H1 (cell line): ENCODE measurements around the gene CCER1. TPM values are rescaled to one million over a fixed set of nuclear protein-coding genes. Genes with fewer than 3 reads are reported as not detected.

Experiments used
- CTCF ChIA-PET: fragments of 300-600 bp; sonication (Branson Sonifier 250); formaldehyde crosslinking; loops from one replicate; lab custom pipeline; 2021; ENCODE audit not compliant: partially characterized antibody; lab: Charles Lee
- POLR2A ChIA-PET: fragments of 300-600 bp; sonication (Branson Sonifier 250); formaldehyde crosslinking; loops from one replicate; lab custom pipeline; 2021; ENCODE audit warnings: inconsistent platforms; ENCODE audit not compliant: partially characterized antibody; lab: Charles Lee
- DNase-seq, 2 experiments: peaks; one replicate each; pipeline versions ENCODE4 v3.0.0 to v3.0.0-alpha.2; 2010 to 2022; ENCODE audit warnings: low spot score in 2 of 2, low read depth in 1 of 2, mixed read lengths in 1 of 2
- FAIRE-seq: peaks from 2 replicates; lab custom pipeline; 2011; peaks lifted over from hg19 to GRCh38; lab: Jason Lieb, UNC
- H2AFZ ChIP-seq: 2 replicates; pipeline ENCODE4 v1.8.1; 2012; ENCODE audit warnings: low read length, inconsistent platforms
- H2AK5ac ChIP-seq: 2 replicates; pipeline ENCODE4 v1.6.1; 2013; ENCODE audit warnings: low read depth, low read length
- H2BK120ac ChIP-seq: replicated peaks from 2 replicates; pipeline ENCODE3; 2013; ENCODE audit warnings: low read depth, low read length, inconsistent platforms
- H2BK12ac ChIP-seq: 2 replicates; pipeline ENCODE4 v1.6.1; 2013; ENCODE audit warnings: low read depth, low read length
- H2BK15ac ChIP-seq: 2 replicates; pipeline ENCODE4 v1.6.1; 2013; ENCODE audit warnings: low read length
- H2BK20ac ChIP-seq: 2 replicates; pipeline ENCODE4 v1.6.1; 2013; ENCODE audit warnings: low read length
- H2BK5ac ChIP-seq: 2 replicates; pipeline ENCODE4 v1.6.1; 2013; ENCODE audit warnings: low read depth, low read length
- H3K14ac ChIP-seq: 2 replicates; pipeline ENCODE4 v1.6.1; 2013; ENCODE audit warnings: inconsistent platforms; ENCODE audit not compliant: insufficient read length
- H3K18ac ChIP-seq: 2 replicates; pipeline ENCODE4 v1.6.1; 2013; ENCODE audit warnings: low read length; ENCODE audit errors: extremely low read depth
- H3K23ac ChIP-seq: 2 replicates; pipeline ENCODE4 v1.6.1; 2013; ENCODE audit warnings: inconsistent platforms; ENCODE audit not compliant: insufficient read length
- H3K23me2 ChIP-seq: 2 replicates; pipeline ENCODE4 v1.6.1; 2013; ENCODE audit warnings: low read depth, low read length
- H3K27ac ChIP-seq: 2 replicates; pipeline ENCODE4 v1.6.1; 2011; ENCODE audit warnings: low read depth, low read length, inconsistent platforms
- H3K27me3 ChIP-seq, 4 experiments: replicated peaks in 1 of 4; 1 replicate in 1 of 4; 2 replicates in 3 of 4; pipeline versions ENCODE4 v1.6.1 to v1.8.1; 2011 to 2013; ENCODE audit warnings: low read length in 3 of 4, mild to moderate bottlenecking in 3 of 4, inconsistent platforms in 2 of 4, mixed read lengths in 2 of 4, moderate library complexity in 1 of 4; ENCODE audit not compliant: control insufficient read depth in 3 of 4, insufficient read depth in 3 of 4; ENCODE audit errors: extremely low read depth in 1 of 4
- H3K36me3 ChIP-seq, 4 experiments: 2 replicates each; pipeline versions ENCODE4 v1.6.1 to v1.8.1; 2011 to 2013; ENCODE audit warnings: mild to moderate bottlenecking in 4 of 4, low read length in 3 of 4, moderate library complexity in 2 of 4, control low read depth in 1 of 4, inconsistent platforms in 1 of 4; ENCODE audit not compliant: insufficient read depth in 4 of 4, control insufficient read depth in 2 of 4
- H3K4ac ChIP-seq: replicated peaks from 2 replicates; pipeline ENCODE3; 2013; ENCODE audit warnings: low read length, low read depth, mixed read lengths, inconsistent platforms; ENCODE audit not compliant: insufficient read length
- H3K4me1 ChIP-seq, 4 experiments: replicated peaks in 1 of 4; 1 replicate in 1 of 4; 2 replicates in 3 of 4; pipeline versions ENCODE4 v1.6.1 to v1.8.1; 2011 to 2013; ENCODE audit warnings: low read length in 3 of 4, inconsistent platforms in 2 of 4, mixed read lengths in 1 of 4; ENCODE audit not compliant: insufficient read depth in 4 of 4, control insufficient read depth in 3 of 4
- H3K4me2 ChIP-seq, 2 experiments: 2 replicates each; pipeline versions ENCODE4 v1.6.1 to v1.8.1; 2011 to 2013; ENCODE audit warnings: low read depth in 2 of 2, low read length in 2 of 2, control low read depth in 1 of 2, inconsistent platforms in 1 of 2, mild to moderate bottlenecking in 1 of 2; ENCODE audit not compliant: insufficient read depth in 1 of 2
- H3K4me3 ChIP-seq, 4 experiments: fragments of 200-600, 300-600 bp in 1 of 4; sonication (generic), shearing (Covaris generic), sonication (Bioruptor Twin) in 1 of 4; 2 replicates each; pipeline versions ENCODE4 v1.5.1 to v1.8.1; 2011 to 2016; ENCODE audit warnings: low read length in 4 of 4, low read depth in 3 of 4, control low read depth in 2 of 4, inconsistent platforms in 2 of 4, mild to moderate bottlenecking in 2 of 4, mixed read lengths in 1 of 4, moderate library complexity in 1 of 4; ENCODE audit not compliant: insufficient read depth in 2 of 4; ENCODE audit errors: extremely low read depth in 1 of 4
- H3K56ac ChIP-seq: replicated peaks from 2 replicates; pipeline ENCODE3; 2013; ENCODE audit warnings: low read depth, mild to moderate bottlenecking, mixed read lengths, low read length, inconsistent platforms; ENCODE audit not compliant: insufficient read length
- H3K79me1 ChIP-seq: 2 replicates; pipeline ENCODE4 v1.6.1; 2013; ENCODE audit warnings: low read depth, low read length, control low read depth
- H3K79me2 ChIP-seq, 2 experiments: 2 replicates each; pipeline versions ENCODE4 v1.6.1 to v1.8.1; 2012 to 2013; ENCODE audit warnings: low read length in 2 of 2, mild to moderate bottlenecking in 2 of 2, inconsistent platforms in 1 of 2; ENCODE audit not compliant: insufficient read depth in 2 of 2, control insufficient read depth in 1 of 2
- H3K9ac ChIP-seq, 4 experiments: replicated peaks in 1 of 4; 1 replicate in 1 of 4; 2 replicates in 3 of 4; pipeline versions ENCODE4 v1.6.1 to v1.8.1; 2011 to 2013; ENCODE audit warnings: low read depth in 3 of 4, low read length in 3 of 4, control low read depth in 2 of 4, mild to moderate bottlenecking in 2 of 4, moderate library complexity in 2 of 4, inconsistent platforms in 1 of 4; ENCODE audit errors: extremely low read depth in 1 of 4
- H3K9me3 ChIP-seq, 2 experiments: 2 replicates each; pipeline versions ENCODE4 v1.6.1 to v1.8.1; 2012 to 2013; ENCODE audit warnings: mild to moderate bottlenecking in 2 of 2, moderate library complexity in 2 of 2, control low read depth in 1 of 2, inconsistent platforms in 1 of 2, low read depth in 1 of 2, low read length in 1 of 2, mixed read lengths in 1 of 2; ENCODE audit not compliant: insufficient read depth in 2 of 2
- H4K20me1 ChIP-seq, 2 experiments: replicated peaks in 1 of 2; 2 replicates each; pipeline versions ENCODE3 to v1.8.1; 2011 to 2013; ENCODE audit warnings: inconsistent platforms in 2 of 2, low read length in 2 of 2, mild to moderate bottlenecking in 1 of 2; ENCODE audit not compliant: insufficient read depth in 2 of 2, control insufficient read depth in 1 of 2
- H4K5ac ChIP-seq: 2 replicates; pipeline ENCODE4 v1.6.1; 2013; ENCODE audit warnings: low read length, low read depth, mixed read lengths, inconsistent platforms; ENCODE audit not compliant: insufficient read length
- H4K8ac ChIP-seq: 2 replicates; pipeline ENCODE4 v1.8.0; 2013; ENCODE audit warnings: mild to moderate bottlenecking, moderate library complexity, low read length, inconsistent platforms; ENCODE audit not compliant: insufficient read depth; ENCODE audit errors: extremely low read depth
- H4K91ac ChIP-seq: replicated peaks from 2 replicates; pipeline ENCODE3; 2013; ENCODE audit warnings: low read length, mixed read lengths, inconsistent platforms; ENCODE audit not compliant: insufficient read length
- BRCA1 ChIP-seq: IDR thresholded peaks from 2 replicates; pipeline ENCODE4 v1.6.1; 2012; ENCODE audit warnings: low read depth, low read length, improper control_type of control experiment
- CTBP2 ChIP-seq: IDR thresholded peaks from 2 replicates; pipeline ENCODE4 v1.7.0; 2011; ENCODE audit warnings: borderline replicate concordance, mild to moderate bottlenecking, moderate library complexity, mixed read lengths, low read length; ENCODE audit not compliant: insufficient read depth, insufficient read length
- KDM4A ChIP-seq: IDR thresholded peaks from one replicate; pipeline ENCODE4 v1.7.1; 2012; ENCODE audit warnings: low read depth, mild to moderate bottlenecking, moderate library complexity, low read length, inconsistent platforms; ENCODE audit not compliant: severe bottlenecking
- NANOG ChIP-seq: IDR thresholded peaks from 2 replicates; pipeline ENCODE4 v1.6.1; 2011; ENCODE audit warnings: low read length, low read depth, mild to moderate bottlenecking, inconsistent platforms; ENCODE audit not compliant: insufficient read depth, poor library complexity, severe bottlenecking
- NRF1 ChIP-seq: IDR thresholded peaks from 2 replicates; pipeline ENCODE4 v1.6.1; 2011; ENCODE audit warnings: mild to moderate bottlenecking, low read depth, low read length, improper control_type of control experiment
- POLR2A ChIP-seq, 2 experiments: IDR thresholded peaks; 1 replicate in 1 of 2; 2 replicates in 1 of 2; pipeline ENCODE4 v1.6.1; 2011; ENCODE audit warnings: low read depth in 2 of 2, low read length in 2 of 2, mild to moderate bottlenecking in 2 of 2; ENCODE audit errors: control extremely low read depth in 1 of 2
- POU5F1 ChIP-seq: IDR thresholded peaks from 2 replicates; pipeline ENCODE4 v1.6.1; 2011; ENCODE audit warnings: low read depth, mild to moderate bottlenecking, low read length, moderate library complexity
- RBBP5 ChIP-seq: IDR thresholded peaks from 2 replicates; pipeline ENCODE4 v1.7.1; 2012; ENCODE audit warnings: low read depth, mild to moderate bottlenecking, inconsistent platforms, low read length, moderate library complexity, borderline replicate concordance
- RNF2 ChIP-seq: fragments of 200-900, 300-1000 bp; sonication (generic); IDR thresholded peaks from 2 replicates; pipeline ENCODE4 v1.7.1; 2016; ENCODE audit warnings: borderline replicate concordance, low read depth, mild to moderate bottlenecking, antibody characterized with exemption, low read length; ENCODE audit not compliant: poor library complexity, severe bottlenecking; ENCODE audit errors: missing control alignments
- SP1 ChIP-seq: IDR thresholded peaks from 2 replicates; pipeline ENCODE4 v1.6.1; 2011; ENCODE audit warnings: low read depth, low read length
- TCF12 ChIP-seq: IDR thresholded peaks from 2 replicates; pipeline ENCODE4 v1.6.1; 2011; ENCODE audit warnings: low read depth, mild to moderate bottlenecking, low read length
- ZNF274 ChIP-seq: IDR thresholded peaks from 2 replicates; pipeline ENCODE4 v1.7.0; 2012; ENCODE audit warnings: low read length, borderline replicate concordance; ENCODE audit errors: extremely low read depth
- WGBS, 2 experiments: shearing (Covaris generic) in 1 of 2; methylation state at CpG; one replicate each; pipeline versions ENCODE4 v1.1.6 to v1.1.7; 2013 to 2015; ENCODE audit warnings: low lambda C conversion rate in 2 of 2, mixed read lengths in 2 of 2, inconsistent platforms in 1 of 2, low coverage in 1 of 2, missing lambda C conversion rate in 1 of 2; ENCODE audit not compliant: insufficient replicate concordance in 2 of 2, insufficient coverage in 1 of 2, insufficient read length in 1 of 2; ENCODE audit errors: extremely low coverage in 1 of 2, missing lambda C conversion rate in 1 of 2; 5-methylcytosine and 5-hydroxymethylcytosine counted together
- polyA plus RNA-seq, 7 experiments: library from polyadenylated mRNA; depleted of rRNA in 3 of 7; stranded (reverse) in 5 of 7; unstranded in 2 of 7; fragments of >200 nt in 5 of 7; fragments of 200-250 nt in 2 of 7; gene quantifications; 1 replicate in 5 of 7; 2 replicates in 1 of 7; 4 replicates in 1 of 7; pipeline versions ENCODE4 v1.2.1 to v1.2.3, GENCODE V29; 2011 to 2013; ENCODE audit warnings: missing spikeins in 2 of 7, mixed read lengths in 2 of 7
- total RNA-seq: library from RNA; stranded (reverse); fragmentation: NEBNext Ultra II Directional; extraction: Animal tissue kit (Norgen Biotek cat#: 25700); gene quantifications from 2 replicates; pipeline ENCODE4 v1.2.1, GENCODE V29; 2021

CCER1 gene
- total and polyA plus RNA-seq, 2 of the 8 experiments (the other 6 are each of a cell fraction or from before 2014, with no cell fraction given): not detected

DNA sequence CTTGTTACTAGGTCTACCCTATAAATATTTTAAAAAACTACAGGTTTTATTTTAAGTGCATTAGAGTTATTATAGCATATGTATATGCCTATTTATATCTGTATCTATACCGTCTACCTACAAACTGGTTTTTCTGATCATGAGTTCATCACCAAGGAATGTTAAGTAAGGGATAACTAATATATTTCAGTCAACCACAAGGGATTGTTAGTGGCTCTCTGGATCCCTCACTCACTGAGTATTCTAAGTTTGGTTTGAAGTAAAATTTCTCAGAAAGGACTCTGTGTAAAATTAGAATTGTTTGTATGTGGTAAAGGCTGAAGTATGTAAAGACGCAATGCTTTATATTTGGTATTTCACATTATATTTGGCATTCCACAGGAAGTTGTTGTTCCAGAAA lies 45.0 kb upstream of the CCER1 start:
- no peaks in the 10 kb centered on the region for H3K79me2 ChIP-seq
- POLR2A ChIA-PET: no interaction called here
- FAIRE-seq: no peak
- no peak for TF ChIP-seq NRF1
- no peak for TF ChIP-seq POLR2A (IDR thresholded peaks at IDR 0.05; ENCODE audit: control extremely low read depth in 1 of 2, low read depth in 2 of 2, low read length in 2 of 2)
- no peak for TF ChIP-seq POU5F1
- TF ChIP-seq ZNF274: no peak
- TF ChIP-seq BRCA1: no peak
- no peak for TF ChIP-seq TCF12
- no peak for TF ChIP-seq NANOG
- TF ChIP-seq RNF2: no peak
- no peak for TF ChIP-seq KDM4A
- no peak for TF ChIP-seq RBBP5
- no peak for TF ChIP-seq CTBP2
- no peak for TF ChIP-seq SP1

More for the DNA sequence above, 45.0 kb upstream of the CCER1 start:
- no peak overlapping the region for H2BK120ac ChIP-seq
- H3K27me3 ChIP-seq: no peaks in the 10 kb centered on the region
- H2AK5ac ChIP-seq: no peak overlapping the region
- H3K4me2 ChIP-seq: no peak overlapping the region
- no peaks in the 10 kb centered on the region for H4K20me1 ChIP-seq
- no peak overlapping the region for H3K56ac ChIP-seq
- no peak overlapping the region for H3K14ac ChIP-seq
- H3K27ac ChIP-seq: no peak overlapping the region
- no peaks in the 10 kb centered on the region for H3K9me3 ChIP-seq
- no peak overlapping the region for H4K91ac ChIP-seq
- H2BK12ac ChIP-seq: no peak overlapping the region
- H3K9ac ChIP-seq: no peak overlapping the region
- no peaks in the 10 kb centered on the region for H3K79me1 ChIP-seq
- no peak overlapping the region for H4K8ac ChIP-seq
- no peak overlapping the region for H3K18ac ChIP-seq
- H4K5ac ChIP-seq: no peak overlapping the region
- no peak overlapping the region for H2BK20ac ChIP-seq
- no peaks in the 10 kb centered on the region for H3K4me1 ChIP-seq
- no peak overlapping the region for H2AFZ ChIP-seq
- no peak overlapping the region for H2BK5ac ChIP-seq
- WGBS, 2 experiments: 96% methylated on average over 2 of the region's 2 CpGs; no CpG with 5 or more reads in 1 of the 2 experiments
- CTCF ChIA-PET: interaction anchor here (0.9 kb wide), 1 partner anchor 109 kb away, joined by 3 read pairs; no protein-coding TSS in a partner anchor
- no peak overlapping the region for H3K23ac ChIP-seq
- no peak for DNase-seq
- H3K36me3 ChIP-seq: no peaks in the 10 kb centered on the region
- H2BK15ac ChIP-seq: no peak overlapping the region
- H3K4ac ChIP-seq: no peak overlapping the region
- no peaks in the 10 kb centered on the region for H3K23me2 ChIP-seq
- H3K4me3 ChIP-seq: no peak overlapping the region
